SK-N-SH treated with all-trans-retinoic acid at 6 μM for 48 hours (cell line): ENCODE measurements around the gene DCC.

Experiments
- ATAC-seq: fragments of 200-7000 bp; cut with Tn5 transposase; 3 replicates; pipeline ENCODE4 v1.9.1; 2020; ENCODE audit warnings: mild to moderate bottlenecking, moderate library complexity
- ARNTL ChIP-seq: fragments of 450-650 bp; formaldehyde crosslinking; IDR thresholded peaks from 2 replicates; pipeline ENCODE4 v1.5.0; 2020; ENCODE audit warnings: low read depth, mild to moderate bottlenecking, moderate library complexity, borderline replicate concordance
- BACH2 ChIP-seq: fragments of 250-450 bp; sonication (Bioruptor Pico); IDR thresholded peaks from 2 replicates; pipeline ENCODE4 v1.9.0; 2021; ENCODE audit warnings: mild to moderate bottlenecking, borderline replicate concordance
- CREB5 ChIP-seq: fragments of 250-450 bp; sonication (Bioruptor Pico); IDR thresholded peaks from 2 replicates; pipeline ENCODE4 v1.5.1; 2020; ENCODE audit warnings: low read depth, mild to moderate bottlenecking, moderate library complexity
- CSDC2 ChIP-seq: fragments of 250-450 bp; sonication (Bioruptor Pico); IDR thresholded peaks from 2 replicates; pipeline ENCODE4 v1.5.0; 2020; ENCODE audit warnings: mild to moderate bottlenecking, moderate library complexity
- CSRNP3 ChIP-seq: fragments of 250-450 bp; sonication (Bioruptor Pico); IDR thresholded peaks from 2 replicates; pipeline ENCODE4 v1.5.1; 2021; ENCODE audit warnings: mild to moderate bottlenecking, moderate library complexity
- ESRRG ChIP-seq: fragments of 250-450 bp; sonication (Bioruptor Pico); IDR thresholded peaks from 2 replicates; pipeline ENCODE4 v1.6.1; 2021; ENCODE audit warnings: mild to moderate bottlenecking
- GLIS3 ChIP-seq: fragments of 250-450 bp; sonication (Bioruptor Pico); IDR thresholded peaks from 2 replicates; pipeline ENCODE4 v1.5.0; 2020; ENCODE audit warnings: mild to moderate bottlenecking, moderate library complexity
- ISL1 ChIP-seq: fragments of 250-450 bp; sonication (Bioruptor Pico); IDR thresholded peaks from 2 replicates; pipeline ENCODE4 v2.1.2; 2022; ENCODE audit warnings: mild to moderate bottlenecking, moderate library complexity
- OSR1 ChIP-seq: fragments of 250-450 bp; sonication (Bioruptor Pico); IDR thresholded peaks from 2 replicates; pipeline ENCODE4 v1.8.0; 2022; ENCODE audit warnings: moderate library complexity, mild to moderate bottlenecking, inconsistent platforms
- PATZ1 ChIP-seq: fragments of 250-450 bp; sonication (Bioruptor Pico); IDR thresholded peaks from 2 replicates; pipeline ENCODE4 v1.8.0; 2020; ENCODE audit warnings: mild to moderate bottlenecking, moderate library complexity, borderline replicate concordance
- PPARA ChIP-seq: fragments of 250-450 bp; sonication (Bioruptor Pico); IDR thresholded peaks from 2 replicates; pipeline ENCODE4 v1.5.0; 2020; ENCODE audit warnings: mild to moderate bottlenecking, borderline replicate concordance
- RARB ChIP-seq: fragments of 250-450 bp; sonication (Bioruptor Pico); IDR thresholded peaks from 2 replicates; pipeline ENCODE4 v1.8.0; 2021; ENCODE audit warnings: mild to moderate bottlenecking, moderate library complexity
- SNAI2 ChIP-seq: fragments of 250-450 bp; sonication (Bioruptor Pico); IDR thresholded peaks from 2 replicates; pipeline ENCODE4 v1.5.0; 2020; ENCODE audit warnings: mild to moderate bottlenecking, moderate library complexity
- TCF4 ChIP-seq: fragments of 250-450 bp; sonication (Bioruptor Pico); IDR thresholded peaks from 2 replicates; pipeline ENCODE4 v1.8.0; 2021; ENCODE audit warnings: mild to moderate bottlenecking, moderate library complexity, borderline replicate concordance
- TOX ChIP-seq: fragments of 250-450 bp; sonication (Bioruptor Pico); IDR thresholded peaks from 2 replicates; pipeline ENCODE4 v1.8.0; 2021; ENCODE audit warnings: mild to moderate bottlenecking, moderate library complexity, borderline replicate concordance
- TSHZ2 ChIP-seq: fragments of 250-450 bp; sonication (Bioruptor Pico); IDR thresholded peaks from 2 replicates; pipeline ENCODE4 v1.5.0; 2020; ENCODE audit warnings: mild to moderate bottlenecking, moderate library complexity
- ZC3H10 ChIP-seq: fragments of 250-450 bp; sonication (Bioruptor Pico); IDR thresholded peaks from 2 replicates; pipeline ENCODE4 v1.5.1; 2021; ENCODE audit warnings: mild to moderate bottlenecking, moderate library complexity
- ZFP3 ChIP-seq: fragments of 250-450 bp; sonication (Bioruptor Pico); IDR thresholded peaks from 2 replicates; pipeline ENCODE4 v1.5.0; 2020; ENCODE audit warnings: mild to moderate bottlenecking, moderate library complexity
- ZFP30 ChIP-seq: fragments of 450-650 bp; formaldehyde crosslinking; IDR thresholded peaks from 2 replicates; pipeline ENCODE4 v1.5.0; 2022; ENCODE audit warnings: mild to moderate bottlenecking, moderate library complexity
- ZNF565 ChIP-seq: fragments of 450-650 bp; formaldehyde crosslinking; conservative IDR thresholded peaks from 2 replicates; pipeline ENCODE4 v1.5.0; 2020; ENCODE audit warnings: low read depth, mild to moderate bottlenecking, moderate library complexity
- ZNF70 ChIP-seq: fragments of 450-650 bp; formaldehyde crosslinking; IDR thresholded peaks from 2 replicates; pipeline ENCODE4 v1.5.0; 2020; ENCODE audit warnings: mild to moderate bottlenecking, moderate library complexity
- ZNF8 ChIP-seq: fragments of 450-650 bp; formaldehyde crosslinking; IDR thresholded peaks from 2 replicates; pipeline ENCODE4 v1.5.0; 2020; ENCODE audit warnings: mild to moderate bottlenecking, moderate library complexity

DCC gene

GRCh38 chr18:53139746-53140500, 799.9 kb downstream of the DCC start:
- no peak for ATAC-seq
- no peak for TF ChIP-seq SNAI2 (CRISPR knock-in tag)
- TF ChIP-seq ISL1, result no peak
- no peak for TF ChIP-seq CREB5
- TF ChIP-seq TCF4 (CRISPR knock-in tag), result no peak
- no peak for TF ChIP-seq RARB (CRISPR knock-in tag)
- TF ChIP-seq ZFP30 (CRISPR knock-in tag), result no peak
- no peak for TF ChIP-seq ZFP3 (CRISPR knock-in tag)
- TF ChIP-seq BACH2 (CRISPR knock-in tag), result no peak
- no peak for TF ChIP-seq CSDC2 (CRISPR knock-in tag)
- no peak for TF ChIP-seq ESRRG
- no peak for TF ChIP-seq ZC3H10 (CRISPR knock-in tag)
- TF ChIP-seq, all 23 proteins: peak for 0

- TF ChIP-seq TSHZ2, result no peak
- no peak for TF ChIP-seq ZFP30 (CRISPR knock-in tag)
- TF ChIP-seq ZNF70 (CRISPR knock-in tag), result no peak
- TF ChIP-seq ESRRG, result no peak
- TF ChIP-seq OSR1 (CRISPR knock-in tag), result no peak
- TF ChIP-seq ZFP3 (CRISPR knock-in tag), result no peak
- TF ChIP-seq TOX, result no peak
- no peak for TF ChIP-seq SNAI2 (CRISPR knock-in tag)
- no peak for TF ChIP-seq GLIS3 (CRISPR knock-in tag)
- TF ChIP-seq PATZ1, result no peak
- no peak for TF ChIP-seq ZC3H10 (CRISPR knock-in tag)
- TF ChIP-seq ARNTL (CRISPR knock-in tag), result no peak
- TF ChIP-seq CSDC2 (CRISPR knock-in tag), result no peak
- TF ChIP-seq RARB (CRISPR knock-in tag), result no peak
- no peak for ATAC-seq
These were observed 802.0 kb downstream of the DCC start for GRCh38 chr18:53142005-53142404.

- ATAC-seq, result no peak
- no peak for TF ChIP-seq ISL1
- no peak for TF ChIP-seq GLIS3 (CRISPR knock-in tag)
- no peak for TF ChIP-seq PATZ1
- no peak for TF ChIP-seq SNAI2 (CRISPR knock-in tag)
- no peak for TF ChIP-seq TCF4 (CRISPR knock-in tag)
- no peak for TF ChIP-seq ZC3H10 (CRISPR knock-in tag)
- no peak for TF ChIP-seq ZFP3 (CRISPR knock-in tag)
- TF ChIP-seq RARB (CRISPR knock-in tag), result no peak
- no peak for TF ChIP-seq TOX
- no peak for TF ChIP-seq OSR1 (CRISPR knock-in tag)
- no peak for TF ChIP-seq PPARA (CRISPR knock-in tag)
- TF ChIP-seq ZNF70 (CRISPR knock-in tag), result no peak
- no peak for TF ChIP-seq TSHZ2
- TF ChIP-seq CSRNP3, result no peak
- no peak for TF ChIP-seq CREB5
- TF ChIP-seq ZFP30 (CRISPR knock-in tag), result no peak
- no peak for TF ChIP-seq ESRRG
- no peak for TF ChIP-seq CSDC2 (CRISPR knock-in tag)
- no peak for TF ChIP-seq ZNF8
- no peak for TF ChIP-seq ZNF565 (CRISPR knock-in tag)
These were observed 807.5 kb downstream of the DCC start for GRCh38 chr18:53147472-53147871.
